G401.6 (cell line): ENCODE measurements around the gene INSYN2B.

Experiments used
- FAIRE-seq: peaks from 2 replicates; lab custom pipeline; 2012; peaks lifted over from hg19 to GRCh38; lab: Jason Lieb, UNC

The INSYN2B gene

DNA sequence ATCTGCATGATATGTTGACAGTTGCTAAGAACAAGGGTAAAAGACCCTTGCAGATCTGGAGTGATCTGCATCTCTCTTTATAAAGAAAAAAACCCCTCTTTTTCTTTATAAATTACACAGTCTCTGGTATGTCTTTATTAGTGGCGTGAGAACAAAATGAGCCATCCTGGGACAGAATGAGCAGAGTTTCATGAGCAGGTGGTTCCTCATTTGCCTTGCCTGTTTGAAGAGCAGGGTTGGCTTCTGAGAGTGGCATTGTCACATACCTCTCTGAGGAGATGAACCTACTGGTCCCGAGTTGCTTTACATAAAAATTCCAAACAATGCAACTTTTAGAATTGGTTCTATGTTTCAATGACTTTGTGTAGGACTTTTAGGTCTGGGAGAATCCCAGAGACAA, 94.3 kb downstream of the INSYN2B start:
- FAIRE-seq: no peak

- no peak for FAIRE-seq
These were observed 98.5 kb downstream of the INSYN2B start for GRCh38 chr5:169881702-169882303.

GRCh38 chr5:169880785-169881184, 99.5 kb downstream of the INSYN2B start:
- no peak for FAIRE-seq

DNA sequence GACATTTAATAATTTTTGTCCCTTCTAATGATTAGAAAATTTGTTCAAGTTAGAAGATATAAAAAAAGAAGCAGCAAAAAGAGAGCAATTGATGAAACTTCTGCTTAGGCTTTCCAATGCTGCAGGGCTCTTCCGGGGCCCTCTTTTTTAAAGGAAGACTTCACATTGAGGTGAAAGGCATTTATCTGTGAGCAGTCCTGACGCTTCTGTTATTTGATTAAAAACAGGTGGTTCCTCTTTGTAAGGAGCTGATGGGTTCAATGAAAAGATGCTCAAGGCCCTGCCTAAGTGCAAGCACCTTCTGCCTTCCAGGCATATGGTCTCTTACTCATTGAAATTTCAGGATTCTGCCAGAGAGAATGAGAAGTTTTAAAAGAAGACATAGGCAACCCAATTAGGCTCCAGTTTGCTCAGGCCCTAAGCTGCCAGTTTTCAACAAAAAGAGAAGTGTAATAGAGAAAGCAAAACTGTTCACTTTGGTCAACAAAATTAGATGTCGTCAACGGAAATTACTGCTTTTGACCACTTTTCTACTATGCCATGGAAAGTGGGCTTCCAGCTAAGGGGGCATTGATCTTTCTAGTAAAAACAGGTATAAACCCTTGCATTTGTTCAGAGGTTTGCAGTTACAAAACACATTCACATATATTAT, 100.2 kb downstream of the INSYN2B start:
- FAIRE-seq: no peak

- FAIRE-seq: no peak
These were observed 103.9 kb downstream of the INSYN2B start for GRCh38 chr5:169876386-169876785.

GRCh38 chr5:169875731-169876130, 104.6 kb downstream of the INSYN2B start:
- no peak for FAIRE-seq

GRCh38 chr5:169875091-169875728, 105.1 kb downstream of the INSYN2B start:
- no peak for FAIRE-seq

- no peak for FAIRE-seq
These were observed 105.7 kb downstream of the INSYN2B start for GRCh38 chr5:169874621-169875020.

DNA sequence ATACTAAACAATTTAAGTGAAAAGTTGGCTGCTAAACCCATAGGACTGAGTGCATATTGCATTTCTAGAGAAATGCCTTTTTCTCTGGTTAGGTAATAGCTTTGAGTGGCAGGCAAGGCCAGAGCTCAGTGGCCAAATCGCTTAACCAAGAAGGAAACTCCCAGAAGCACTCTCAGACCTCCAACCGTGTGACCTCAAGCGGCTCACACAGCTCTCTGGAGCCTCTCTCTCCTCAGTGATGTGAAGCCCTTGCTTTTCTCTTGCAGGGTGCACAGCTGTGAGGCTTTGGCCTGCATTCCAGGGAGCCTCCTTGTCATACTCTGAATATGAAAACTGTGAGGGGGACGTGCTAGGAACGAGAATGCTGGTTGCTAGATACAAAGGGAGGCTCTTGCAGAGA, 106.7 kb downstream of the INSYN2B start:
- no peak for FAIRE-seq

DNA sequence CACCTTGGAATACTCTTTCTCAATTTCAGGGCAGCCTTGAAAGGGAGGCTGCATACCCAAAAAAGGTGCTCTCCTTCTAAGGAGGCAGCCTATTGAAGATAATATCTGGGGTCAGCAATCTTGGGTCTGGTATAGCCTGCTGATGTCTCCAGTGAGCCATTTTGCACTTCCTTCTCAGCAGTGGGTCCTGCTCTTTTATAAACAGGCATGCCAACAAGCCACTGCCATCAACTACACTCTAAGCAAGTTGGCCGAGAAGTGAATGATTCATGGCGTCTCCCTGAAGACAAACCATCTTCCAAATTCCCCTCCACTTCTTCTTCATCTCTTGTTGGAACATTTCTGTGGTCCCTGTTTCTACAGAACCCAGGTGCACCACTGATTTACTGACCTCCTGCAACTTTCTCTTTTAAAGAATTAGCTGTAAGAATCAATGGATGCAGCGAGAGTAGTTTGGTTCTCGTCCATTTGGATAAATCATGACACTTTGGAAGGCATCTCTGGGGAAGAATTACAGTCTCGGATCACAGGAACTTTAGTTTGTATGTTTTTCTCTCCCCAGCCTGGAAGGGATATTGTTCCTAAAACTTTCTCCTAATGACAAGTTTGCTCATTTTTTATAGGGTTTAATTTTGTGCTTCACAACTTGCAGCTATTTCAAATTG, 108.3 kb downstream of the INSYN2B start:
- no peak for FAIRE-seq

DNA sequence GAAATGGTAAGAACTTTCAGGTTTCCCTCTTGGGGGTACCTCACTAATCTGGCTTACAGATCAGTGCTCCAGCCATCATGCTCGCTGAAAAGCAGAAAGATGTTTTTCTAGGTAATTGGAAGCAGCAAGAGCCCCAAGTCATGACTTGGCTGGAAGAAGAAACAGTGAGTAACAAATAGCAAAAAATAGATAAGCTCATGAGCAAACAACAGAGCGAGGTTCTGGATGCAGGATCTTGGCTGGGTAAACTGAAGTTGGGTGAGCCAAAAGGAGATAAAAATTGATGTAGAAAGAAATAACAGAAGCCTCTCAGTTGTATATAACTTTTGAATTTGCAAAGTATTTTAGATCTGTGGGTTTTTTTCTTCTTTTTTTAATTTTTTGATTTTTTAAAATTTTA, 110.1 kb downstream of the INSYN2B start:
- FAIRE-seq: no peak

GRCh38 chr5:169869066-169869465, 111.2 kb downstream of the INSYN2B start:
- no peak for FAIRE-seq

DNA sequence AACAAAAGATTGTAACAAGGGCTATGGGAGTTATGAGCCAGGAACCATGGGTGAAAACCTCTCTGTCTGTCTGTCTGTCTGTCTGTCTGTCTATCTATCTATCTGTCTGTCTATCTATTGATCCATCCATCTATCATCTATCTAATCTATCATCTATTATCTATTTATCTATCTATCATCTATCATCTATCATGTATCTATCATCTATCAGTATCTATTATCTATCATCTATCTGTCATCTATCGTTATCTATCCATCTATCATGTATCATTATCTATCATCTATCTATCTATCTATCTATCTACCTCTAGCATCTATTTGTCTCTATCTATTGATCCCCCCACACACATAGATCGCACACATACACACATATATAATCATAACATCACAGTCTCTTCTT, 112.9 kb downstream of the INSYN2B start:
- FAIRE-seq: no peak

DNA sequence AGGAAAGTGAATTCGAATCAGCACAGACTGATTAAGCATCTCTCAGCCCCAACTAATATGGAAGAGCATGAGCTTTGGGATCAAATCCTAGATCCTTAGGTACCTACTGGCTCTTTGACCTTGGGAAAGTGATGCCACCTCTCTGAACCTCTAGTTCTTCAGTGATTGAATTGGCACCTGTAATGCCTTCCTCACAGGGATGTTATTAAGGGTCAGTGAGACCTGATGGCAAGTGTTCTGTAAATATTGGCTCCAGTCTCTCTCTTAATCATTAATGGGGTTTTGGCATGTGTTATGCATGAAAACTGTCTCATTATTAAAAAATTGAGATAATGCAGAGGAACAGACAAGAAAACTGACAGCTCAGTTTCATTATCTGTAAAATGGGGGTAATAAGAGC, 115.8 kb downstream of the INSYN2B start:
- FAIRE-seq: no peak

DNA sequence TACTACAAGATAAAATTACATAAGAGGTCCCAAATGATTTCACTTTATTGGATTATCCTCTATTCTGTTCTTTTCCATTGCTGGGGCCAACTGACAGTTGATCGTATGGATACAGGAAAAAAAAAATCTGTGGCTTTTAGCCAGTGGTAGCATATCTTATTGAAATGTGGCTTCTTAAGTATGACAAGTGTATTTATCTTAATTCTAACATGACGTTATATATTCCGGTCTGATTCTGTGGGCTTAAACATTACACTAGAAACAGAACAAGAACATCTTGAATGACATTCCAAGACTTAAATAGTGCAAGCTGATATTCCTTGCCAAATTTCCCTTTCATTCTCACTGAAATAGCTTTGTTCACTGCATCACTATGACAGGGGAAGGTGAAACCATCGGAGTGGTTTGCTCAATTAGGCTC, 117.9 kb downstream of the INSYN2B start:
- no peak for FAIRE-seq

- no peak for FAIRE-seq
These were observed 118.4 kb downstream of the INSYN2B start for GRCh38 chr5:169861934-169862333.

DNA sequence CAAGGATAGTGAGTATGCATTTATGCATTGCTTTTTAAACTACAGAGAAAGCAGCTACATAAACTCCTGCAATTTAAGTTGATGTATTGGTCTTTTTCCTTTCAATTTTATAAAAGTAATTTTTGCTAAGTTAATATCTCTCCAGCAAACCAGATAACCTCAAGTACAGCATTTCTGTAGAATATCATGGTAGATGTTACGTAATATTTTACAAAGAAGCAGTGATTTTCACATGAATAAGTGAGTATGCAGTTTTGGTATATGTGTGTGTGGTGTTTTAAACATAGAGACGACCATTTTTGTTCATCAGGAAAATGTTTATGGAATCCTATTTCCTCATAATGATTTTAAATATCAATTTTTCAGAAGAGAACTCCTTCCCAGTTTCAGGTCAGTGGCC, 118.9 kb downstream of the INSYN2B start:
- FAIRE-seq: no peak

- FAIRE-seq: no peak
These were observed 119.7 kb downstream of the INSYN2B start for GRCh38 chr5:169860585-169860984.

DNA sequence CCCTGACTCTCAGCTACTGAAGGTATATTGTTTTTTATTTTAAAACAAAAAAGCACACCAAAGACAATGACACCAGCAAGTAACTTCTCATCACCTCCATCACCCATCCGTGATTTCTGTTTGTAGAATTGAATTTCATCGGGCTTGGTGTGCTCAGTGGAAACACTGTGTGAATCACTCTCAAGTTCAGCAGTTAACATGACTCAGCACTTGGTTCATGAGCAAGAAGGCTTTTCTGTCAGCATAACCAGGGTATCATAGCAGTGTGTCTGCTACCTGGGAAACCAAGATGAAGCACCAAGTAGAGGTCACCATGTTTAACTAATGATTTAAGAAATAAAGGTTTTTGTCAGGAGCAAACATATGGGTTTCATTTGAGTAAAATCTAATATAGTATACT, 123.7 kb downstream of the INSYN2B start:
- no peak for FAIRE-seq

DNA sequence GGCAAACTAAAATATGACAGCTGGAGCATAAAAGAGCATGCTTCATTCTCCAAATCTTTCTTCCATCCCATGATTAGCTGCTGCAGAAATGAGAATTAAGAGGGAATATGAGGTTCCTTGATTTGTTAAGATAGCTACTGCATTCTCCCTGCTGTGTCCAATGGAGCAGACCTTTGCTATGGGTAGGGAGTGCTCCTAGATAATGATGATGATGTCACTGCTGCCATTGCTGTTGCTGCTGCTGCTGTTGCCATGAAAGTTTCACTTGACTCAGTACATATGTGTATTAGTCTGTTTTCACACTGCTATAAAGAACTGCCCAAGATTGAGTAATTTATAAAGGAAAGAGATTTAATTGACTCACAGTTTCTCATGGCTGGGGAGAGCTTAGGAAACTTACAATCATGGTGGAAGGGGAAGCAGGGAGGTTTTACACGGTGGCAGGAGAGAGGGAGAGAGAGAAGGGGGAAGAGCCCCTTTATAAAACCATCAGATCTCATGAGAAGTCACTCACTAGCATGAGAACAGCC, 128.9 kb downstream of the INSYN2B start:
- no peak for FAIRE-seq

DNA sequence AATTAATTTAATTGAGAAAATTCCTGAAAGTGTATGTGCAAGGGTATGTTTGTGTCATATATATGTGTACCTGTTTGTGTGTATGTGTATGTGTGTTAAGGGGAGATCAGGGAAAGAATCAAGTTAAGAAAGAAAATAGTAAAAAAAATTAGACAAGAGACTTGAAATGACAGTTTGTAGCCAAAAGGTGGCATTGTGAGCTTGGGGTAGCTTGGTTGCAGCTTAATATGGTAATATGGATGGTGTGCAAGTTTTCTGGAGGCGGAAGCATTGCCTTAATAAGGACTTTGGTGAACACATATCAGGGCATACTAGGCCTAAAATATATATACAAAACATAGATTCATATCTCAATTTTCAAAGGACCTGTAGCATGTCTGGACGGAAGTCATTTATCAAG, 129.9 kb downstream of the INSYN2B start:
- FAIRE-seq: no peak

- FAIRE-seq: no peak
These were observed 131.5 kb downstream of the INSYN2B start for GRCh38 chr5:169848792-169849191.

DNA sequence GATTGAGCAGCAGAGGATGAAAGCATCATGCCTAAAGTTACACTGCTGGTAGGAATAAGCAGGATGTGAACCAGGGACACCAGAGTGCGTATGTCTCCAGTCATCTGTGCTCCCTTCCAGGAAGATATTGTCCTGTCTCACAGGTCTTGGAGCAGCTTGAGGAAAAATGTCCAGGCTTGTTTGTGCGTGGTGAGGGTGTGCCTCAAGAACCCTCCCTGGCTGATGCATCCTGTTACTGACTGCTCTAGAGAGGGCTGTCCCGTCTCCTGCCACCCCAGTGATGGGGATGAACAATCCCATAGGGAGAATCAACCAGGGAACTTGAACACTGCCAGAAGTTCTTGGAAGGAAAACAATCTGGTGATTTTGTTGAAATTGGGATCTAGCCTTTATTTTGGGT, 132.0 kb downstream of the INSYN2B start:
- no peak for FAIRE-seq
